Fibroblast of the aortic adventitia (primary cell): ENCODE data around the gene WBP2NL. TPM values are rescaled to one million over a fixed set of nuclear protein-coding genes. Genes with fewer than 3 reads are reported as not detected.

Experiments used
- DNase-seq: peaks from one replicate; pipeline ENCODE4 v3.0.0-alpha.2; 2010; ENCODE audit warnings: low read depth
- H3K4me3 ChIP-seq: 2 replicates; pipeline ENCODE4 v1.5.1; 2011; ENCODE audit warnings: low read depth, mild to moderate bottlenecking, control low read depth, low read length, moderate library complexity
- CTCF ChIP-seq: IDR thresholded peaks from 2 replicates; pipeline ENCODE4 v1.5.1; 2011; ENCODE audit warnings: mild to moderate bottlenecking, low read length, control low read depth, inconsistent platforms; ENCODE audit not compliant: insufficient read depth
- total RNA-seq: library from RNA; depleted of rRNA; stranded (reverse); fragments of >200 nt; gene quantifications from 2 replicates; pipeline ENCODE4 v1.2.3, GENCODE V29; 2012; ENCODE audit warnings: low replicate concordance

Gene WBP2NL
- total RNA-seq, 1 donor = 0.18 TPM

- DNase-seq = no peak
- no peak overlapping the region for H3K4me3 ChIP-seq
- TF ChIP-seq CTCF = no peak
Measured at GRCh38 chr22:42025421-42025820, 26.8 kb downstream of the WBP2NL start.

- no peak for TF ChIP-seq CTCF
- DNase-seq = no peak
- no peak overlapping the region for H3K4me3 ChIP-seq
Measured at GRCh38 chr22:42026705-42027104, 28.1 kb downstream of the WBP2NL start.

- H3K4me3 ChIP-seq = no peak overlapping the region
- TF ChIP-seq CTCF = no peak
- DNase-seq = no peak
Measured at GRCh38 chr22:42033263-42034181, 34.9 kb downstream of the WBP2NL start.

- no peak overlapping the region for H3K4me3 ChIP-seq
- DNase-seq = no peak
- TF ChIP-seq CTCF = no peak
Measured at GRCh38 chr22:42035256-42035655, 36.7 kb downstream of the WBP2NL start.

- DNase-seq = no peak
- no peak for TF ChIP-seq CTCF
- H3K4me3 ChIP-seq = no peak overlapping the region
Measured at GRCh38 chr22:42039271-42039670, 40.7 kb downstream of the WBP2NL start.

- DNase-seq = no peak
- TF ChIP-seq CTCF = no peak
- no peak overlapping the region for H3K4me3 ChIP-seq
Measured at GRCh38 chr22:42041784-42042183, 43.2 kb downstream of the WBP2NL start.
